Measurements from ENCODE around the gene OVCA2. TPM values are rescaled to one million over a fixed set of nuclear protein-coding genes. Genes with fewer than 3 reads are reported as not detected.
A peak's percentile ranks its signal among the peaks of the same experiment; 100 is the strongest.

The OVCA2 gene
- 10 to 100 TPM; 24.3 to 35.4 (median 32.5) TPM for total RNA-seq

GRCh38 chr17:2041561-2042389 lies at the start of gene OVCA2:
TSS of gene OVCA2 (plus strand) at chr17:2042022. CDS start at chr17:2042048, 26 bp downstream.
- peak within 1 kb of the TSS; percentile 95 to 97 for H3K27ac ChIP-seq
- no peaks in the 10 kb centered on the region for H3K9me3 ChIP-seq
- no peaks in the 10 kb centered on the region for H3K27me3 ChIP-seq
- peaks cover 5 to 6% of the 10 kb centered on the region in 2 donors for H3K4me1 ChIP-seq
- peaks cover 4% of the 10 kb centered on the region for H3K36me3 ChIP-seq
- intact Hi-C loops (cut with DNase I; ENCODE audit: low total_unique reads): no loop called here
- TF ChIP-seq POLR2AphosphoS5 (IDR thresholded peaks at IDR 0.05): peak; percentile 87 to 96 (median 93)
- TF ChIP-seq CTCF (IDR thresholded peaks at IDR 0.05): peak in 1 of 3 donors; percentile 42
- TF ChIP-seq POLR2A (IDR thresholded peaks at IDR 0.05): peak; percentile 57
- DNase-seq (ENCODE audit: low spot score in 2 of 2): peak; percentile 91 to 94
- H3K4me3 ChIP-seq: peak within 1 kb of the TSS; percentile 81 to 88 (median 82)

GRCh38 chr17:1992541-1992940 lies 49.3 kb upstream of the OVCA2 start:
- TF ChIP-seq POLR2AphosphoS5 (IDR thresholded peaks at IDR 0.05) (no peak), POLR2A (IDR thresholded peaks at IDR 0.05) (no peak), CTCF (IDR thresholded peaks at IDR 0.05) (no peak)
- Histone ChIP-seq H3K36me3 (no peaks in the 10 kb centered on the region), H3K9me3 (no peaks in the 10 kb centered on the region), H3K4me3 (no peak overlapping the region), H3K4me1 (peaks cover 0 to 1% of the 10 kb centered on the region in 2 donors), H3K27ac (no peak overlapping the region), H3K27me3 (no peaks in the 10 kb centered on the region)
- intact Hi-C loops (cut with DNase I; ENCODE audit: low total_unique reads): no loop called here
- no peak for DNase-seq (ENCODE audit: low spot score in 2 of 2)

- DNase-seq (ENCODE audit: low spot score in 2 of 2): no peak
- H3K27ac ChIP-seq: no peak overlapping the region
- peaks cover 6 to 12% of the 10 kb centered on the region in 2 donors for H3K4me1 ChIP-seq
- H3K9me3 ChIP-seq: no peaks in the 10 kb centered on the region
- H3K36me3 ChIP-seq: no peaks in the 10 kb centered on the region
- H3K27me3 ChIP-seq: no peaks in the 10 kb centered on the region
- TF ChIP-seq POLR2AphosphoS5 (IDR thresholded peaks at IDR 0.05): no peak
- no peak for TF ChIP-seq POLR2A (IDR thresholded peaks at IDR 0.05)
- TF ChIP-seq CTCF (IDR thresholded peaks at IDR 0.05): no peak
- no peak overlapping the region for H3K4me3 ChIP-seq
- intact Hi-C loops (cut with DNase I; ENCODE audit: low total_unique reads): loop anchor here (5.0 kb wide), 1 partner anchor 1558 kb away; no protein-coding TSS in a partner anchor
Observed at GRCh38 chr17:1994707-1995106, 47.1 kb upstream of the OVCA2 start.

GRCh38 chr17:1995321-1995892 lies 46.4 kb upstream of the OVCA2 start:
- peak overlapping the region; percentile 48 to 57 for H3K27ac ChIP-seq
- H3K4me1 ChIP-seq: peaks cover 6 to 19% of the 10 kb centered on the region in 2 donors
- TF ChIP-seq POLR2AphosphoS5 (IDR thresholded peaks at IDR 0.05) (no peak), POLR2A (IDR thresholded peaks at IDR 0.05) (no peak), CTCF (IDR thresholded peaks at IDR 0.05) (no peak)
- no peak overlapping the region for H3K4me3 ChIP-seq
- H3K9me3 ChIP-seq: no peaks in the 10 kb centered on the region
- DNase-seq (ENCODE audit: low spot score in 2 of 2): no peak
- intact Hi-C loops (cut with DNase I; ENCODE audit: low total_unique reads): loop anchor here (5.0 kb wide), 1 partner anchor 1557 kb away; no protein-coding TSS in a partner anchor
- H3K36me3 ChIP-seq: no peaks in the 10 kb centered on the region
- H3K27me3 ChIP-seq: no peaks in the 10 kb centered on the region
